NCI-H1092 treated with DMSO at 0.1 percent for 48 hours (cell line): ENCODE results near the gene RPS6KA5.
"Not testable (repeated sequence)": the region's sequence is repeated elsewhere in the genome, so short reads cannot be mapped to it uniquely, and the experiment has no call there.

Experiments
- DNase-seq: peaks from one replicate; lab custom pipeline; 2025; lab: John Stamatoyannopoulos, UW

The RPS6KA5 gene

DNA sequence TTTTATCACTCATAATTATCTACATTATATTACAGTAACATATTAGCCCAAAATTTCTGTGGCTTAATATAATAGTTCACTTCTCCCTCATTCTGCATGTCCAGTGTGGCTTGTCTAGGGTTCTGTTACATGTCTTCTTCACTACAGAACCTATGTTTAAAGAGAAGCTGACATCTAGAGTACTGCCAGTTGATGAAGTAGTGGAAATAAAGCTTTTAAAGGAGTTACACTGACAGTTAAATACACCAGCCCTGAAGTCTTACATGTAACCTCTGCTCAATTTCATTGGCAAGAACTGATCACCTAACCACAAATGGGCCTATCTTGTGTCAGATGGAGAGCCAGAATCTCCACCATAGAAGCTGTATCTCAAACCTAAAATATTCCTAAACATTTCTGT lies 32.9 kb downstream of the RPS6KA5 start:
- no peak for DNase-seq

DNA sequence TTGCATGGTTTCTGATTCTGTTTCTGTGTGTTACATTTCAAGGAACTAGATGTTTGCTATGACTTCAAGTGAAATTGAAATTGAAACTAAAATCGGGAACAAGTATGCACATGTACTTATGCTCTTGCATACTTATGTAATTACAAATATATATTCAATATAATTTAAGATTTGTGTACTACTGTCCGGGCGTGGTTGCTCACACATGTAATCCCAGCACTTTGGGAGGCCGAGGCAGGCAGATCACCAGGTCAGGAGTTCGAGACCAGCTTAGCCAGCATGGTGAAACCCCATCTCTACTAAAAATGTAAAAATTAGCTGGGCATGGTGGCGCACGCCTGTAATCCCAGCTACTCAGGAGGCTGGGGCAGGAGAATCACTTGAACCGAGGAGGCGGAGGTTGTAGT lies 37.8 kb downstream of the RPS6KA5 start:
- DNase-seq = not testable (repeated sequence)

- no peak for DNase-seq
Measured at GRCh38 chr14:91021991-91022621, 38.3 kb downstream of the RPS6KA5 start.

DNA sequence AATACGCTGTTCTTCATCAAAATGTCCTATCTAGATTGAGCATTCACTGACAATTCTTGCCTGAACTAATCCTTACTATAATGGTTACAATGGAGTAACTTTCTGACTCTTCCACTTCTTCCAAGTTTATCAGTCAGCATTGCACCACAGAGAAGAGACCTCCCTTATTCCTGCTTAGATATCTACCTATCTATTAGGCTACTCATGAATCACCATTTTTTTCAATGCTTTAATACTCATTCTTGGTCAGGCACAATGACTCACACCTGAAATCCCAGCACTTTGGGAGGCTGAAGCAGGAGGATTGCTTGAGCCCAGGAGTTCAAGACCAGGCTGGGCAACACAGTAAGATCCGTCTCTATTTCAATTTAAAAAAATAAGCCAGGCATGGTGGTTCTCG lies 39.3 kb downstream of the RPS6KA5 start:
- no peak for DNase-seq

DNA sequence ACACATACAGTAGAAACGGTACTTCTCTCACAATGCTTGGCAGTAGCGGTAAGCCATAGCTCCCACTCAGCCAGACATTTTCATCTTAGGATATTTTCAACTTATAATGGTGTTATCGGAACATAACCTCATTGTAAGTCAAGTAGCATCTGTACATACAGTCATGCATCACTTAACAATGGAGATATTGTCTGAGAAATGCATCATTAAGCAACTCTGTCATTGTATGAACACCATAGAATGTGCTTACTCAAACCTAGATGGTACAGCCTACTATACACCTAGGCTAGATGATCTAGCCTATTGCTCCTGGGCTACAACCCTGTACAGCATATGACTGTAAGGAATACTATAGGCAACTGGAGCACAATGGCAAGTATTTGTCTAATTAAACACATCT lies 40.8 kb downstream of the RPS6KA5 start:
- no peak for DNase-seq

DNA sequence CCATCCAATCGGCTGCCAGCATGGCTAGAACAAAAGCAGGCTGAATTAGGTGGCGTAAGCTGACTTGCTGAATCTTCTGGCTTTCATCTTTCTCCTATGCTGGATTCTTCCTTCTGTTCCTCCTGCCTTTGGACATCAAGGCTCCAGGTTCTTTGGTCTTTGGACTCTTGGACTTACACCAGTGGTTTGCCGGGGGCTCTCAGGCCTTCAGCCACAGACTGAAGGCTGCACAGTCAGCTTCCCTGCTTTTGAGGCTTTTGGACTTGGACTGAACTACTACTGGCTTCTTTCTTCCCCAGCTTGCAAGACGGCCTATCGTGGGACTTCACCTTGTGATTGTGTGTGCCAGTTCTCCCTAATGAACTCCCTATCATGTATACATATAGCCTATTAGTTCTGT lies 42.0 kb downstream of the RPS6KA5 start:
- no peak for DNase-seq

- DNase-seq = no peak
Measured at GRCh38 chr14:91016800-91017410, 43.5 kb downstream of the RPS6KA5 start.

DNA sequence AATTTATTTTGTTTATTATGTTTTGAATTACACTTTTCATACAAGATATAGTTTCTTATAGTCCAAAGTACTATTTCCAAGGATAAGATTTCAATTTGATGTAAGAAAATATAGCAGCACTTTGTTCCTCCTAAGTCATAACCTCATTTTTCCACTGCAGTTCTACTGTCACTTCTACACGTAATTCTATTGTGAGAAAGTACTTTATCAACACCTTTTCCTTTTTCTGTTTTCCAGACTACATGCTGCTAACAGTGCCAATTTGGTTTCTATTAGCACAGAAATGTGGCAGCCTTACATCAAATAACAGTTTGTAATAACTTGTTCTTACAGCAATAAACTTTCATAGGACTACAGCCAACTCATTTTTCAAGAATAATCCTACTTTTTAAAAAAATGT lies 45.0 kb downstream of the RPS6KA5 start:
- no peak for DNase-seq

- DNase-seq = no peak
Measured at GRCh38 chr14:91012045-91012444, 48.4 kb downstream of the RPS6KA5 start.

- no peak for DNase-seq
Measured at GRCh38 chr14:91010153-91010533, 50.3 kb downstream of the RPS6KA5 start.

GRCh38 chr14:91009501-91010152 lies 50.8 kb downstream of the RPS6KA5 start:
- no peak for DNase-seq

GRCh38 chr14:91008759-91009409 lies 51.6 kb downstream of the RPS6KA5 start:
- no peak for DNase-seq

DNA sequence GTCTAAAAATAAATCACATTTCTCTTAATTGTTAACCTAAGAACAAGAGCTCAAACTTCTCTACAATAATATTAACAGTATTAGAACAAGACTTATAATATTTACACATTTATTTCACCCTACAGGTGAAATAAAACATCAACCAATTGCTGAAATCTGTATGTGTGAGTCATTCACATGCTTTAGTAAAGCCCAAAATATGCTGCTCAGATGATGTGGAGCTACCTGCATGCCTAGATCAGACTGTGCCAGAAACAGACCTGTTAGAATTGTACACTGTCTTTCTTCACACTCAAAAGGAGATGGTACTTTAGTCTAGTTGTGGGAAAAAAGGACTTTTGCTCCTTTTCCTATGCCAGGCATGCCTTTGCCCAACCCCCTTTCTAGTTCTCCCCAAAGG lies 54.7 kb downstream of the RPS6KA5 start:
- no peak for DNase-seq

GRCh38 chr14:91004987-91005386 lies 55.5 kb downstream of the RPS6KA5 start:
- no peak for DNase-seq

GRCh38 chr14:90999299-90999698 lies 61.1 kb downstream of the RPS6KA5 start:
- DNase-seq = no peak

DNA sequence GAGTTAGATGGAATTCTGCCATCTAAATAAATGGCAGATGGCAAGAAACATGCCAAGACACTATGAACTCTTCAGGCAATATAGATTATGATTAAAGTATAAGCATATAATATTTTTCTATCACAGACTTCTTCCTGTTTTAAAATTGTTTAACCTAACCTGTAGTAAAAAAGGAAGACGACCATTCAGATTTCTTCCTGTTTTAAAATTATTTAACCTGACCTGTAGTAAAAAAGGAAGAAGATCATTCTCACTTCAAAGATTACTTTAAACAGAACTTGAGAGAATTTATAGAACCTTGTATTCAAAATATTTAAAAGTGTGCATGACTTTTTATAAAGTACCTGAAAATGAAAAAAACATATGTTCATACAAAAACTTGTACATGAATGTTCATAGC lies 63.5 kb downstream of the RPS6KA5 start:
- DNase-seq = no peak

DNA sequence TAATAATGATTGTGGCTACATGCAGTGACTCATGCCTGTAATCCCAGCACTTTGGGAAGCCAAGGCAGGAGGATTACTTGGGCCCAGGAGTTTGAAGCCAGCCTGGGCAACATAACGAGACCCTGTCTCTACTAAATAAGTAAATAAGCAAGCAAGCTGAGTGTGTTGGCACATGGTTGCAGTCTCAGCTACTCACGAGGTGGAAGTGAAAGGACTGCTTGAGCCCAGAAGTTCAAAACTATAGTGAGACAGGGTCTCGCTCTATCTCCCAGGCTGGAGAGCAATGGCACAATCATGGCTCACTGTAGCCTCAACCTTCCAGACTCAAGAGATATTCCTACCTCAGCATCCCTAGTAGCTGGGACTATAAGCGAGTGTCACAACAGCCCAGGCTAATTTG lies 64.7 kb downstream of the RPS6KA5 start:
- DNase-seq = no peak

- no peak for DNase-seq
Measured at GRCh38 chr14:90993792-90994191, 66.6 kb downstream of the RPS6KA5 start.

- no peak for DNase-seq
Measured at GRCh38 chr14:90991690-90992443, 68.6 kb downstream of the RPS6KA5 start.

DNA sequence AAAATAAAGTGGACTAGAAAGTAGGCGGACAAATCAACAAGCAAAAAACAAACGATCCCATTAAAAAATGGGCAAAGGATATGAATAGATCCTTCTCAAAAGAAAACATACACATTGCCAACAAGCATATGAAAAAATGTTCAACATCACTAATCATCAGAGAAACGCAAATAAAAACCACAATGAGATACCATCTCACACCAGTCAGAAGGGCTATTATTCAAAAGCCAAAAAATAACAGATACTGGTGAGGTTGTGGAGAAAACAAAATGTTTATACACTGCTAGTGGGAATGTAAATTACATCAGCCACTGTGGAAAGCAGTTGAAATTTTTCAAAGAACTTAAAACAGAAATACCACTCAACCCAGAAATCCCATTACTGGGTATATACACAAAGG lies 70.3 kb downstream of the RPS6KA5 start:
- no peak for DNase-seq

DNA sequence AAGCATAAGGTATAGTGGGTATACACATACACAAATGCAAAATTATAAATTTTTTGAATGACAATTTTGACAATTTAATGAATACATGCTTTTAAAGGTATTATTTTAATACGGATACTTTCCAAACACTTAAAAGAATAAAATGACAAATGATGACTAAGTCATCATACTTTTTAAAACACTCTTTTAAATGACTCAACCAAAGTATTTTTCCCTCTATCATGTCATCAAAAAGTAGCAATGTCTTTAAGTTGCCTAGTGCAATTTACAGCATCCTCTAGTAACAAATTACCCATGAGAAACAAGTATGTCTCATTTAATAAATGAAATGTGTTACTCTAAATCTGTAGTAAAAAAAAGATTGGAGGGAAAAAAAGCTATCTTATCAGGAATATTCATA lies 73.3 kb downstream of the RPS6KA5 start:
- no peak for DNase-seq

DNA sequence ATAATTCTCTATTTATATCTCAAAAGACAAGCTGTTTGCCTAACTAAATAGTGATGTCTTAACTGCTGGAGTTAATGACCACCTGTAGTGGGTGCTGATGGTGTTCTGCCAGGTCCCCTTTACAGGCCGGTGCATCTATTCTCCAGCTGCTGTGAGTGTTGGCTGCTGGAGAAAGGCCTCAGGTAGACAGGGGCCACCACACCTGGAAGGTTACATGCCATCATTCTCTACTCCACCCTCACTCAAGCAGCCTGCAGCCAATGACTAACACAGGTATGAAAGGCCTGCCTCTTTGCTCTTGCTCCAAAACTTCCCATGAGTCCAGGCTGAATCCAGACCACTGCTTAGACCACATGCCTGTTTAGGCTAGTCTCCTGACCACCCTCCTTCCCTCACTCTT lies 73.9 kb downstream of the RPS6KA5 start:
- DNase-seq = no peak
